Nephron progenitor cell (in vitro differentiated cells): Measurements from ENCODE around the gene PTDSS2.

Source experiments
- DNase-seq: peaks from one replicate; pipeline ENCODE4 v3.0.0; 2021
- H3K27ac Mint-ChIP-seq: 2 replicates; pipeline ENCODE4 v1.8.0; 2021; ENCODE audit warnings: mild to moderate bottlenecking, moderate library complexity, mixed read lengths
- H3K27me3 Mint-ChIP-seq: 2 replicates; pipeline ENCODE4 v1.8.0; 2021; ENCODE audit warnings: mild to moderate bottlenecking, low read depth, mixed read lengths; ENCODE audit not compliant: poor library complexity
- H3K36me3 Mint-ChIP-seq: 2 replicates; pipeline ENCODE4 v1.8.0; 2021; ENCODE audit warnings: low read depth, mixed read lengths
- H3K4me1 Mint-ChIP-seq: 2 replicates; pipeline ENCODE4 v1.8.0; 2021; ENCODE audit warnings: mixed read lengths
- H3K4me3 Mint-ChIP-seq: 2 replicates; pipeline ENCODE4 v1.8.0; 2021; ENCODE audit warnings: mild to moderate bottlenecking, moderate library complexity, mixed read lengths
- H3K9me3 Mint-ChIP-seq: 2 replicates; pipeline ENCODE4 v1.8.0; 2021; ENCODE audit warnings: mild to moderate bottlenecking, moderate library complexity, mixed read lengths
- CTCF ChIP-seq: fragments of 200-600 bp; sonication (generic); IDR thresholded peaks from 2 replicates; pipeline ENCODE4 v1.5.0; 2021; ENCODE audit warnings: antibody characterized with exemption

PTDSS2 gene

GRCh38 chr11:506995-507726 is 57.1 kb downstream of the PTDSS2 start, which contains the start of gene RNH1:
TSS of gene RNH1 (minus strand) at chr11:507242. CDS start at chr11:502162, 5,080 bp downstream.
- Mint-ChIP-seq H3K4me1 (peaks cover 19% of the 10 kb centered on the region), H3K4me3 (peak within 1 kb of the TSS; percentile 97), H3K27ac (peak within 1 kb of the TSS; percentile 100), H3K27me3 (no peaks in the 10 kb centered on the region), H3K36me3 (peaks cover 27% of the 10 kb centered on the region), H3K9me3 (no peaks in the 10 kb centered on the region)
- peak; percentile 99 for DNase-seq
- TF ChIP-seq CTCF: no peak

- no peaks in the 10 kb centered on the region for H3K9me3 Mint-ChIP-seq
- TF ChIP-seq CTCF: no peak
- H3K36me3 Mint-ChIP-seq: peaks cover 34% of the 10 kb centered on the region
- no peak overlapping the region for H3K27ac Mint-ChIP-seq
- H3K4me1 Mint-ChIP-seq: peaks cover 19% of the 10 kb centered on the region
- no peak for DNase-seq
- H3K4me3 Mint-ChIP-seq: peak overlapping the region; percentile 97
- H3K27me3 Mint-ChIP-seq: no peaks in the 10 kb centered on the region
Observed at GRCh38 chr11:507727-508515, 57.8 kb downstream of the PTDSS2 start.

GRCh38 chr11:508956-509355 is 58.9 kb downstream of the PTDSS2 start:
- H3K4me1 Mint-ChIP-seq: peaks cover 19% of the 10 kb centered on the region
- no peak for DNase-seq
- no peaks in the 10 kb centered on the region for H3K27me3 Mint-ChIP-seq
- H3K27ac Mint-ChIP-seq: no peak overlapping the region
- peaks cover 43% of the 10 kb centered on the region for H3K36me3 Mint-ChIP-seq
- H3K4me3 Mint-ChIP-seq: peak overlapping the region; percentile 49
- no peaks in the 10 kb centered on the region for H3K9me3 Mint-ChIP-seq
- no peak for TF ChIP-seq CTCF

- Mint-ChIP-seq H3K4me1 (no peaks in the 10 kb centered on the region), H3K4me3 (no peak overlapping the region), H3K36me3 (peaks cover 74% of the 10 kb centered on the region), H3K9me3 (peaks cover 24% of the 10 kb centered on the region), H3K27me3 (peaks cover 2% of the 10 kb centered on the region), H3K27ac (peak overlapping the region; percentile 15)
- no peak for DNase-seq
- TF ChIP-seq CTCF: no peak
Observed at GRCh38 chr11:512761-513595, 62.9 kb downstream of the PTDSS2 start.

- no peak for TF ChIP-seq CTCF
- Mint-ChIP-seq H3K4me1 (no peaks in the 10 kb centered on the region), H3K36me3 (peaks cover 70% of the 10 kb centered on the region), H3K27me3 (peaks cover 6% of the 10 kb centered on the region), H3K4me3 (no peak overlapping the region), H3K27ac (no peak overlapping the region), H3K9me3 (peaks cover 34% of the 10 kb centered on the region)
- DNase-seq: no peak
Observed at GRCh38 chr11:514606-515005, 64.5 kb downstream of the PTDSS2 start.
